DMS79 (cell line): ENCODE data around the gene FSCN2.

Experiments used
- DNase-seq: peaks from one replicate; lab custom pipeline; 2025; lab: John Stamatoyannopoulos, UW

The FSCN2 gene

GRCh38 chr17:81512562-81513371 lies 15.4 kb upstream of the FSCN2 start, which contains the start of gene ACTG1:
Gene ACTG1, minus strand, starts transcription at chr17:81512799. Its CDS starts 445 bp downstream, at chr17:81512354.
- peak; percentile 47 for DNase-seq

- DNase-seq = peak; percentile 33
Measured at GRCh38 chr17:81513372-81513752, 14.8 kb upstream of the FSCN2 start.

GRCh38 chr17:81513753-81514488 lies 14.3 kb upstream of the FSCN2 start:
- peak; percentile 26 for DNase-seq

- DNase-seq = no peak
Measured at GRCh38 chr17:81514489-81514738, 13.8 kb upstream of the FSCN2 start.

- DNase-seq = no peak
Measured at GRCh38 chr17:81514739-81515529, 13.2 kb upstream of the FSCN2 start.

- DNase-seq = no peak
Measured at GRCh38 chr17:81515530-81516041, 12.6 kb upstream of the FSCN2 start.

- no peak for DNase-seq
Measured at GRCh38 chr17:81516439-81516838, 11.7 kb upstream of the FSCN2 start.

- DNase-seq = no peak
Measured at GRCh38 chr17:81517009-81517338, 11.2 kb upstream of the FSCN2 start.

GRCh38 chr17:81517339-81518112 lies 10.7 kb upstream of the FSCN2 start:
- DNase-seq = no peak

- no peak for DNase-seq
Measured at GRCh38 chr17:81518113-81518784, 9.9 kb upstream of the FSCN2 start.

GRCh38 chr17:81518785-81519283 lies 9.3 kb upstream of the FSCN2 start:
- no peak for DNase-seq

GRCh38 chr17:81519284-81520020 lies 8.7 kb upstream of the FSCN2 start:
- DNase-seq = no peak

- no peak for DNase-seq
Measured at GRCh38 chr17:81520021-81520901, 7.9 kb upstream of the FSCN2 start.

GRCh38 chr17:81522491-81523401 lies 5.4 kb upstream of the FSCN2 start:
- peak; percentile 41 for DNase-seq

- peak; percentile 20 for DNase-seq
Measured at GRCh38 chr17:81523402-81524038, 4.7 kb upstream of the FSCN2 start.

GRCh38 chr17:81524039-81524864 lies 3.9 kb upstream of the FSCN2 start:
- no peak for DNase-seq

GRCh38 chr17:81524865-81525159 lies 3.4 kb upstream of the FSCN2 start:
- no peak for DNase-seq
